Measurements from ENCODE around the gene PLEKHN1.

DNA sequence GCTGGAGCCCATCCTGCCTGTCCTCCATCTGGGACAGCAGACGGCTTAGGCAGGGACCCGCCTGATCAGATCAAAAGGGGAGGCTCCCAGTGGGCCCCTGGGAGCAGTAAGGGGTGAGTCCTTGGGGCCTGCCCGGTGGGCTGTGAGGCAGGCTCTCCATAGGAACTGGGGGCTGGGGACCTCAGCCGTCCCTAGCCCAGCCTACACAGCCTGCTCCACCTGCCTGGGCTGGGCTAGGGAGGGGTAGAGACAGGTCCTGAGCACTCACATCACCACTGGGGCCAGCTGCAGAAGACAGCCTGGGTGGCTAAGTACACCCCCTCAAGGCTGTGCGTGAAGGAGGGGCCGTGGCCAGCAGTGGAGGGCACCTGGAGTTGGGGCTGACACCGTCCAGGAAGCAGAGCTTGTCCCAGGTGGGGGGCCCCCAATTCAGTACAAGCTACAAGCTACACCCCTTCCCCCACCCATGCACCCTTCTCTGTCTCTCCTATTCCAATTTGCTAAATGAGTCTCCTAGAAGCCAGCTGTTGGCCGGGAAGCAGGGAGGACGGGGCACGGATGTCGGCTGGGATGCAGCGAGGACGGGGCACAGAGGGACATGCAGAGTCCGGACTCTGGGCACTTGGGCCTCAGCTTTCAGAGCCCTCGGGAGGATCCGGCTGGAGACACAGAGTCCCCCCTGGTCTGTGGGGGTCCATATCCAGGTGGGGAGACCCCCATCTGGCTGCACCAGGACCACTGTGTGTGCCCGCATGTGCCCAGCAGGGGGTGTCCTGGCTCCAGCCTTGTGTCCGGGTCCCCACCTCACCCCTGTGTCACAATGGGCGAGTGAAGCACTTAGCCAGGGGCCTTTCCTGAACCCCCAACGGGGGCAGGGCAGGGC lies 48.8 kb downstream of the PLEKHN1 start:
- TF ChIP-seq POLR2A (IDR thresholded peaks at IDR 0.05; ENCODE audit: low read depth, low read length) (no peak), TAF1 (IDR thresholded peaks at IDR 0.05; ENCODE audit: low read depth, low read length) (no peak), POLR2AphosphoS5 (IDR thresholded peaks at IDR 0.05; ENCODE audit: low read depth, low read length) (no peak)
